Smooth muscle cell (in vitro differentiated cells): ENCODE results near the gene SIX1. TPM values are rescaled to one million over a fixed set of nuclear protein-coding genes. Genes with fewer than 3 reads are reported as not detected.

Experiments used
- DNase-seq: peaks from one replicate; lab custom pipeline; 2025; ENCODE audit not compliant: unreplicated experiment; lab: John Stamatoyannopoulos, UW
- H2AFZ ChIP-seq: fragments of 200-600 bp; sonication (generic); 2 replicates; pipeline ENCODE4 v1.6.0; 2016; ENCODE audit warnings: antibody characterized with exemption, low read depth, mild to moderate bottlenecking
- H3F3A ChIP-seq: fragments of 200-600 bp; sonication (generic); 2 replicates; pipeline ENCODE4 v1.6.0; 2017; ENCODE audit warnings: antibody characterized with exemption, low read depth
- H3K27ac ChIP-seq: fragments of 200-600 bp; sonication (generic); 2 replicates; pipeline ENCODE4 v1.5.1; 2016; ENCODE audit warnings: low read depth, mild to moderate bottlenecking
- H3K27me3 ChIP-seq: fragments of 200-600 bp; sonication (generic); 2 replicates; pipeline ENCODE4 v1.6.1; 2016; ENCODE audit warnings: low read depth, mild to moderate bottlenecking
- H3K36me3 ChIP-seq: fragments of 200-600 bp; sonication (generic); 2 replicates; pipeline ENCODE4 v1.5.1; 2016; ENCODE audit warnings: low read depth
- H3K4me1 ChIP-seq: fragments of 200-600 bp; sonication (generic); 2 replicates; pipeline ENCODE4 v1.5.1; 2016; ENCODE audit warnings: low read depth
- H3K4me2 ChIP-seq: fragments of 200-600 bp; sonication (generic); 2 replicates; pipeline ENCODE4 v1.6.0; 2016; ENCODE audit warnings: mild to moderate bottlenecking
- H3K4me3 ChIP-seq: fragments of 200-600 bp; sonication (generic); 2 replicates; pipeline ENCODE4 v1.5.1; 2016; ENCODE audit warnings: mild to moderate bottlenecking
- H3K79me2 ChIP-seq: fragments of 200-600 bp; sonication (generic); 2 replicates; pipeline ENCODE4 v1.6.0; 2016; ENCODE audit warnings: low read depth, mild to moderate bottlenecking
- H3K9ac ChIP-seq: fragments of 200-600 bp; sonication (generic); 2 replicates; pipeline ENCODE4 v1.6.0; 2016; ENCODE audit warnings: low read depth
- H3K9me3 ChIP-seq: fragments of 200-600 bp; sonication (generic); replicated peaks from 2 replicates; pipeline ENCODE4 v1.5.1; 2016; ENCODE audit warnings: low read depth
- H4K20me1 ChIP-seq: fragments of 200-600 bp; sonication (generic); 2 replicates; pipeline ENCODE4 v1.6.0; 2016; ENCODE audit warnings: low read depth
- WGBS: methylation state at CpG from one replicate; pipeline ENCODE4 v1.1.7; 2016; ENCODE audit warnings: low lambda C conversion rate; 5-methylcytosine and 5-hydroxymethylcytosine counted together
- polyA plus RNA-seq: library from polyadenylated mRNA; unstranded; fragments of >200 nt; fragmentation: Nextera tagmentation; extraction: Ambion mirVana; gene quantifications from 2 replicates; pipeline ENCODE4 v1.2.1, GENCODE V29; 2016
- total RNA-seq: library from RNA; depleted of rRNA; stranded (reverse); fragments of >200 nt; gene quantifications from 2 replicates; pipeline ENCODE4 v1.2.3, GENCODE V29; 2014
- TF ChIP-seq, protein P1 (sequence below): fragments of 200-600 bp; sonication (generic); IDR thresholded peaks from 2 replicates; pipeline ENCODE4 v1.5.1; 2017; ENCODE audit warnings: borderline replicate concordance, mild to moderate bottlenecking, antibody characterized with exemption; ENCODE audit not compliant: insufficient read depth, poor library complexity, severe bottlenecking

The SIX1 gene
- total and polyA plus RNA-seq, 2 experiments from 2014 or later: not detected

DNA sequence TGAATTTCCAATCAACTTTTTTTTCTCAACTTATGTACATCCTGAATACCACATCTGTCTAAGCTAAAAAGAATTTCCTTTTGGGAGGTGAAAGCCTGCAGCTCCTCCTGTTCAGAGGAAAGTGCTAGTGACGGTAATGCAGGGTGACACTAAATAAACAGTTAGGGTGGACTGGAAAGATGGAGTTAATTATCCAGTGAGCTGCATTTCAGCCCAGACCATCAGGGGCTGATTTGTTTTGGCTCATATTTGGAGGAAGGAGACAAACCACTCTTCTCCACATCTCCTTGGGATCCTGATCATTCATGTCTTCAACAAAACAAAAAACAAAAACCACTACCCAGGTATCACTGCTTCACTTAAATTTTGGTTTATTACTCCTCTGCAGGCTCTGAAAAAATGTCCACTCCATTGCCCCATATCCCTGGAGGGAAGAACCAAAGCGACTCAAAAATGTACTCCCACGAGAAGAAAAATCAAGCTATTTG lies 5.1 kb upstream of the SIX1 start:
- Histone ChIP-seq H3K79me2 (no peaks in the 10 kb centered on the region), H3K4me3 (no peak overlapping the region), H4K20me1 (no peaks in the 10 kb centered on the region), H2AFZ (no peak overlapping the region), H3F3A (peaks cover 7% of the 10 kb centered on the region), H3K9ac (no peak overlapping the region), H3K36me3 (no peaks in the 10 kb centered on the region), H3K9me3 (no peaks in the 10 kb centered on the region), H3K4me1 (peaks cover 42% of the 10 kb centered on the region), H3K27ac (no peak overlapping the region), H3K27me3 (peaks cover 99% of the 10 kb centered on the region), H3K4me2 (no peak overlapping the region)
- DNase-seq: no peak
- WGBS: 12% methylated on average over 3 of the region's 3 CpGs
- TF ChIP-seq, protein P1, sequence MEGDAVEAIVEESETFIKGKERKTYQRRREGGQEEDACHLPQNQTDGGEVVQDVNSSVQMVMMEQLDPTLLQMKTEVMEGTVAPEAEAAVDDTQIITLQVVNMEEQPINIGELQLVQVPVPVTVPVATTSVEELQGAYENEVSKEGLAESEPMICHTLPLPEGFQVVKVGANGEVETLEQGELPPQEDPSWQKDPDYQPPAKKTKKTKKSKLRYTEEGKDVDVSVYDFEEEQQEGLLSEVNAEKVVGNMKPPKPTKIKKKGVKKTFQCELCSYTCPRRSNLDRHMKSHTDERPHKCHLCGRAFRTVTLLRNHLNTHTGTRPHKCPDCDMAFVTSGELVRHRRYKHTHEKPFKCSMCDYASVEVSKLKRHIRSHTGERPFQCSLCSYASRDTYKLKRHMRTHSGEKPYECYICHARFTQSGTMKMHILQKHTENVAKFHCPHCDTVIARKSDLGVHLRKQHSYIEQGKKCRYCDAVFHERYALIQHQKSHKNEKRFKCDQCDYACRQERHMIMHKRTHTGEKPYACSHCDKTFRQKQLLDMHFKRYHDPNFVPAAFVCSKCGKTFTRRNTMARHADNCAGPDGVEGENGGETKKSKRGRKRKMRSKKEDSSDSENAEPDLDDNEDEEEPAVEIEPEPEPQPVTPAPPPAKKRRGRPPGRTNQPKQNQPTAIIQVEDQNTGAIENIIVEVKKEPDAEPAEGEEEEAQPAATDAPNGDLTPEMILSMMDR: no peak

DNA sequence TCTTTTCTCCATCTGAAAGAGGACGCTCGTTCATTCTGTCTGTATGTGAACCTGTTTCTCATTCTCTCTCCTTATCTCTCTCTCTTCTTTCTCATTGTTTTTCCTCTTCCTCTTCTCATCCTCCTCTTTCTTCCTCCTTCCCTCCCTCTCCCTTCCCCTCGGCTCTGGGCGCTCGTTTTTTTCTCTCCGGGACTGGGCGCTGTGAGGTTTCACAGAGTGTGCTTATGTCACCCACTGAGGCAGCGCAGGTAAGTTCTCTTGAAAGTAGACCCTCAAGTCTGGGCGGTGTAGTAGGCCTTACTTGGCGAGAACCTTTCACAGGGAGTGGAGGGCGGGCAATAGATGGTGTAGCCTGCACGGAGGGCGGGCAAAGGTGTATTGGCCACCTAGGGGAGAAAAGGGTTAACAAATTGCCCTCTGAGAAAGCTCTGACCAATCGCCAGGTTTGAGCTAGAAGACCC lies 4.5 kb upstream of the SIX1 start:
- H3K36me3 ChIP-seq: no peaks in the 10 kb centered on the region
- no peak overlapping the region for H3K27ac ChIP-seq
- no peak overlapping the region for H3K4me2 ChIP-seq
- H3K9ac ChIP-seq: no peak overlapping the region
- H3K9me3 ChIP-seq: no peaks in the 10 kb centered on the region
- H3K79me2 ChIP-seq: no peaks in the 10 kb centered on the region
- no peak for DNase-seq
- no peaks in the 10 kb centered on the region for H4K20me1 ChIP-seq
- H3K27me3 ChIP-seq: peaks cover 99% of the 10 kb centered on the region
- WGBS: 5% methylated on average over 14 of the region's 14 CpGs
- peaks cover 46% of the 10 kb centered on the region for H3K4me1 ChIP-seq
- peaks cover 7% of the 10 kb centered on the region for H3F3A ChIP-seq
- TF ChIP-seq, protein P1: no peak
- no peak overlapping the region for H2AFZ ChIP-seq
- no peak overlapping the region for H3K4me3 ChIP-seq

DNA sequence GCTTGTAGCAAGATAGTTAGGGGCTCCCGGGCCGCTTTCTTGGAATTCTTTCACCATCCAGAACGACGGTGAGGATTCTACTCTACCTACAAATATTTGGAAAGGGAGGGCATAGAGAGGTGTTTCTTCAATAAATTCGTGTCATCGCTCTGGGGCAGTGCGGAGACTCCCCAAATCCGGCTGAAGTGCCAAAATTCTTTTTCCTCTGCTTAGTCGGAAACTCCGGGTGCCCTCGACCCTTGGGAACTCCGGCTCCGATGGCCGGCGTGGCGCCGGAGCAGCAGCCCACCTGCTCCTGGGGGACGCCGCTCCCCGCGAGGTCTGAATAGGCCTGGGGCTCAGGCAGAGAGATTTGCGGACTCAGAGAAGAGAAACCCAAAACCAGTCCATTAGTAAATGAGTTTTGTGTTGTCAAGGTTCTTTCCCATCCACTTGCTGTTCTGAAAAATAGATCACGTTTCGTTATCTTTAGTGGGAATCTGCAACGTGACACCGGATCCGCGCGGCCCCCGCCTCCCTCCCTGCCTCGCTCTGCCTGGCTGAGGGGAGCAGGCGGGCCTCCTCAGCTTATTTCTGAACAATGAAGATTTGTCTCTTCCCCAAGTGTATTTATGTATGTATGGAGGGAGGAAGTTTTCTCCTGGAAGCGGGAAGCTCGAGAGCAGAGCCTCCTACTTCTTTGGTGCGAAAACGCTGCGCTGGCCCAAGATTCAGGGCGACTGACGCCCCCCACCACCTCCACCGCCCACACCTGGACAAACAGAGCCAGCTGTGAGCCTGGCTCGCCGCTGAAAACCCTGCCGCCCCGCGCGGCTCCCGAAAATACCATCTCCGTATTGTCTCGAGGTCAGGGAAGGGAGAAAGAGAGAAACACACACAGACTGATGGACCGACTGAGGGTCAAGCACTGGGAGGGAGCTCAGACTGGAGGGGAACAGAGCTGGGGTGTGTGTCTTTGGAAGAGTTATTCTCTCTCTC lies 3.7 kb upstream of the SIX1 start:
- Histone ChIP-seq H4K20me1 (no peaks in the 10 kb centered on the region), H3K27me3 (peaks cover 99% of the 10 kb centered on the region), H3K4me3 (no peak overlapping the region), H2AFZ (no peak overlapping the region), H3K4me1 (peaks cover 44% of the 10 kb centered on the region), H3K9ac (no peak overlapping the region), H3K9me3 (no peaks in the 10 kb centered on the region), H3K36me3 (no peaks in the 10 kb centered on the region), H3K79me2 (no peaks in the 10 kb centered on the region), H3K4me2 (no peak overlapping the region), H3F3A (peaks cover 7% of the 10 kb centered on the region), H3K27ac (no peak overlapping the region)
- DNase-seq: no peak
- TF ChIP-seq, protein P1: no peak
- WGBS: 2% methylated on average over 50 of the region's 50 CpGs
